ENCODE data around the gene CFAP119.

The CFAP119 gene

GRCh38 chr16:30766206-30766932 lies 4.5 kb upstream of the CFAP119 start:
- DNase-seq = no peak
- no peaks in the 10 kb centered on the region for H3K27me3 Mint-ChIP-seq (ENCODE audit: low read depth, poor library complexity)
- peaks cover 15% of the 10 kb centered on the region for H3K4me1 Mint-ChIP-seq
- no peaks in the 10 kb centered on the region for H3K9me3 Mint-ChIP-seq
- no peak overlapping the region for H3K27ac Mint-ChIP-seq
- no peak overlapping the region for H3K4me3 Mint-ChIP-seq
- H3K36me3 Mint-ChIP-seq (ENCODE audit: low read depth) = peaks cover 72% of the 10 kb centered on the region
- TF ChIP-seq, protein P1, sequence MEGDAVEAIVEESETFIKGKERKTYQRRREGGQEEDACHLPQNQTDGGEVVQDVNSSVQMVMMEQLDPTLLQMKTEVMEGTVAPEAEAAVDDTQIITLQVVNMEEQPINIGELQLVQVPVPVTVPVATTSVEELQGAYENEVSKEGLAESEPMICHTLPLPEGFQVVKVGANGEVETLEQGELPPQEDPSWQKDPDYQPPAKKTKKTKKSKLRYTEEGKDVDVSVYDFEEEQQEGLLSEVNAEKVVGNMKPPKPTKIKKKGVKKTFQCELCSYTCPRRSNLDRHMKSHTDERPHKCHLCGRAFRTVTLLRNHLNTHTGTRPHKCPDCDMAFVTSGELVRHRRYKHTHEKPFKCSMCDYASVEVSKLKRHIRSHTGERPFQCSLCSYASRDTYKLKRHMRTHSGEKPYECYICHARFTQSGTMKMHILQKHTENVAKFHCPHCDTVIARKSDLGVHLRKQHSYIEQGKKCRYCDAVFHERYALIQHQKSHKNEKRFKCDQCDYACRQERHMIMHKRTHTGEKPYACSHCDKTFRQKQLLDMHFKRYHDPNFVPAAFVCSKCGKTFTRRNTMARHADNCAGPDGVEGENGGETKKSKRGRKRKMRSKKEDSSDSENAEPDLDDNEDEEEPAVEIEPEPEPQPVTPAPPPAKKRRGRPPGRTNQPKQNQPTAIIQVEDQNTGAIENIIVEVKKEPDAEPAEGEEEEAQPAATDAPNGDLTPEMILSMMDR (IDR thresholded peaks at IDR 0.05) = no peak

DNA sequence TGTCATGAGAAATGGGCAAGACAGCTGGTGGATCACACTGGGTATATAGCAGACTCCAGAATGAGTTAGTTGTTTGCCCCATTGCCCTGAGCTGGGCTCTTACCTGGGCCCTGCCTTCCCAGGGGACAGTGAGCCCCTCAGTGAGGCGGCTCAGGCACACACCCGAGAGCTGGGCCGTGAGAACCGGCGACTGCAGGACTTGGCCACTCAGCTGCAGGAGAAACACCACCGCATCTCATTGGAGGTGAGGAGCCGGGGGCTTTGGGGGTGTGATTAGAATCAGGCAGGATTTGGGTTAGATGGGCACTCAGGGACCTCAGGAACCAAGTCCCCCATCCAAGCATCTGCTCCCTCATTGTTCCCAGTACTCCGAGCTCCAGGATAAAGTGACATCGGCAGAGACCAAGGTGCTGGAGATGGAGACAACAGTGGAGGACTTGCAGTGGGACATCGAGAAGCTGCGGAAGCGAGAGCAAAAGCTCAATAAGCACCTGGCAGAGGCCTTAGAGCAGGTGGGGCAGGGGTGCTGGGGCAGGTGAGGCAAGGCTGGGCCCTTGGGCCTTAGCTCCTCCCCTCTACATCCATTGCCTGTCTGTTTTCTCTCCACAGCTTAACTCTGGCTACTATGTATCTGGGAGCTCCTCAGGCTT lies 3.1 kb upstream of the CFAP119 start:
- TF ChIP-seq, protein P1 (IDR thresholded peaks at IDR 0.05) = no peak
- no peak for DNase-seq

DNA sequence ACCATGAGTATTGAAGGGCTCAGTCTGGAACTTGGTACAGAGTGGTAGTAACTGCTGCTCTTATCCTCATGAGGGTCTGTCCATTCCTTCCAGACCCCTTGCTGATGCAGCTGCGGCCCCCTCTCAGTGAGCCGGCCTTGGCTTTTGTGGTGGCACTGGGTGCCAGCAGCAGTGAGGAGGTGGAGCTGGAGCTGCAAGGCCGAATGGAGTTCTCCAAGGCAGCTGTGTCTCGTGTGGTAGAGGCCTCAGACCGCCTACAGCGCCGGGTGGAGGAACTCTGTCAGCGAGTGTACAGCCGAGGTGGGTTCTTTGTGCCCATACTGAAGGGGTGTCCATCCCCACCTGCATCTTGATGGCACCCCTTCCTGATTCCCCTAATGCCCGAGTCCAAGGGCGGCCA lies 2.2 kb upstream of the CFAP119 start:
- H3K27me3 Mint-ChIP-seq (ENCODE audit: low read depth, poor library complexity) = no peaks in the 10 kb centered on the region
- no peak overlapping the region for H3K27ac Mint-ChIP-seq
- TF ChIP-seq, protein P1 (IDR thresholded peaks at IDR 0.05) = no peak
- peak overlapping the region; percentile 95 for H3K4me3 Mint-ChIP-seq
- H3K36me3 Mint-ChIP-seq (ENCODE audit: low read depth) = peaks cover 68% of the 10 kb centered on the region
- DNase-seq = no peak
- peaks cover 29% of the 10 kb centered on the region for H3K4me1 Mint-ChIP-seq
- no peaks in the 10 kb centered on the region for H3K9me3 Mint-ChIP-seq

More for the DNA sequence above, 3.1 kb upstream of the CFAP119 start:
- Mint-ChIP-seq H3K4me3 (no peak overlapping the region), H3K27ac (no peak overlapping the region), H3K27me3 (ENCODE audit: low read depth, poor library complexity) (no peaks in the 10 kb centered on the region), H3K36me3 (ENCODE audit: low read depth) (peaks cover 66% of the 10 kb centered on the region), H3K4me1 (peaks cover 29% of the 10 kb centered on the region), H3K9me3 (no peaks in the 10 kb centered on the region)

- Mint-ChIP-seq H3K4me3 (peak overlapping the region; percentile 95), H3K4me1 (peaks cover 29% of the 10 kb centered on the region), H3K36me3 (ENCODE audit: low read depth) (peaks cover 61% of the 10 kb centered on the region), H3K27ac (peak overlapping the region; percentile 99), H3K9me3 (no peaks in the 10 kb centered on the region), H3K27me3 (ENCODE audit: low read depth, poor library complexity) (no peaks in the 10 kb centered on the region)
- DNase-seq = no peak
- TF ChIP-seq, protein P1 (IDR thresholded peaks at IDR 0.05) = no peak
Observed at GRCh38 chr16:30762991-30763725, 1.3 kb upstream of the CFAP119 start.

GRCh38 chr16:30761427-30761927 lies 385 bp downstream of the CFAP119 start:
- Mint-ChIP-seq H3K27me3 (ENCODE audit: low read depth, poor library complexity) (no peaks in the 10 kb centered on the region), H3K36me3 (ENCODE audit: low read depth) (peaks cover 46% of the 10 kb centered on the region), H3K9me3 (no peaks in the 10 kb centered on the region), H3K27ac (peak overlapping the region; percentile 99), H3K4me3 (peak overlapping the region; percentile 95), H3K4me1 (peaks cover 29% of the 10 kb centered on the region)
- TF ChIP-seq, protein P1 (IDR thresholded peaks at IDR 0.05) = no peak
- DNase-seq = peak; percentile 69

Measured in nephron progenitor cell (in vitro differentiated cells).